ENCODE measurements around the gene AOX1.

DNA sequence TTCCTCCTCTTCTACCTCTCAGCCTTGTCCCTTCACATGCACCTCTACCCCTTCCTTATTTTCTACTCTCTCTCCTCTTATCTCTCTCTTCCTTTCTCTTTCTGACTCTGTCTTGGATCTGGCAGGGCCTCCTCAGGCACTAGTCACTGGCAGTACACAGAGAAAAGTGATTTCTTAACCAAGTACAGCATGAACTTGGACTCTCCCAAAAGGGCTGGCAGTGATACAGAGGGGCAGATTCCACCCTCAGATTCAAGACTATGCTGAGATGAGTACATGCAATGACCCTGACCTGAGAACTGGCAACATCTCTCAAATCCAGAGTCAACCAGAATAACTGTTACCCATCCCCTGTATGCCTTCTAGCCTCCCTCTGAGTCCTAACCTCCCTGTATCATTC, 4.3 kb downstream of the AOX1 start:
- TF ChIP-seq TCF7L2 (IDR thresholded peaks at IDR 0.05; ENCODE audit: low read depth, low read length), result no peak
- TF ChIP-seq POLR2AphosphoS5 (IDR thresholded peaks at IDR 0.05; ENCODE audit: low read depth, low read length), result no peak
- TF ChIP-seq CTCF (IDR thresholded peaks at IDR 0.05), result no peak
- TF ChIP-seq, protein P1, sequence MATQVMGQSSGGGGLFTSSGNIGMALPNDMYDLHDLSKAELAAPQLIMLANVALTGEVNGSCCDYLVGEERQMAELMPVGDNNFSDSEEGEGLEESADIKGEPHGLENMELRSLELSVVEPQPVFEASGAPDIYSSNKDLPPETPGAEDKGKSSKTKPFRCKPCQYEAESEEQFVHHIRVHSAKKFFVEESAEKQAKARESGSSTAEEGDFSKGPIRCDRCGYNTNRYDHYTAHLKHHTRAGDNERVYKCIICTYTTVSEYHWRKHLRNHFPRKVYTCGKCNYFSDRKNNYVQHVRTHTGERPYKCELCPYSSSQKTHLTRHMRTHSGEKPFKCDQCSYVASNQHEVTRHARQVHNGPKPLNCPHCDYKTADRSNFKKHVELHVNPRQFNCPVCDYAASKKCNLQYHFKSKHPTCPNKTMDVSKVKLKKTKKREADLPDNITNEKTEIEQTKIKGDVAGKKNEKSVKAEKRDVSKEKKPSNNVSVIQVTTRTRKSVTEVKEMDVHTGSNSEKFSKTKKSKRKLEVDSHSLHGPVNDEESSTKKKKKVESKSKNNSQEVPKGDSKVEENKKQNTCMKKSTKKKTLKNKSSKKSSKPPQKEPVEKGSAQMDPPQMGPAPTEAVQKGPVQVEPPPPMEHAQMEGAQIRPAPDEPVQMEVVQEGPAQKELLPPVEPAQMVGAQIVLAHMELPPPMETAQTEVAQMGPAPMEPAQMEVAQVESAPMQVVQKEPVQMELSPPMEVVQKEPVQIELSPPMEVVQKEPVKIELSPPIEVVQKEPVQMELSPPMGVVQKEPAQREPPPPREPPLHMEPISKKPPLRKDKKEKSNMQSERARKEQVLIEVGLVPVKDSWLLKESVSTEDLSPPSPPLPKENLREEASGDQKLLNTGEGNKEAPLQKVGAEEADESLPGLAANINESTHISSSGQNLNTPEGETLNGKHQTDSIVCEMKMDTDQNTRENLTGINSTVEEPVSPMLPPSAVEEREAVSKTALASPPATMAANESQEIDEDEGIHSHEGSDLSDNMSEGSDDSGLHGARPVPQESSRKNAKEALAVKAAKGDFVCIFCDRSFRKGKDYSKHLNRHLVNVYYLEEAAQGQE (IDR thresholded peaks at IDR 0.05; ENCODE audit: insufficient read depth in 1 of 2, low read depth in 2 of 2, low read length in 1 of 2), result no peak
- TF ChIP-seq SIN3A (IDR thresholded peaks at IDR 0.05; ENCODE audit: borderline replicate concordance, insufficient read depth, low read depth, low read length), result no peak

Data from Panc1 (cell line).